NCI-H526 treated with DMSO at 0.1 percent for 48 hours (cell line): Measurements from ENCODE around the gene PHKA1.
"Not testable (repeated sequence)": the region's sequence is repeated elsewhere in the genome, so short reads cannot be mapped to it uniquely, and the experiment has no call there.

Experiments
- DNase-seq: peaks from one replicate; lab custom pipeline; 2025; lab: John Stamatoyannopoulos, UW

Gene PHKA1

GRCh38 chrX:72713599-72714477, at the start of gene PHKA1:
Gene PHKA1 (minus strand): TSS chrX:72714306. CDS start chrX:72713880, 426 bp downstream.
- DNase-seq, result peak; percentile 30

- not testable (repeated sequence) for DNase-seq
Measured at GRCh38 chrX:72760454-72760853, 46.3 kb upstream of the PHKA1 start.

- DNase-seq, result not testable (repeated sequence)
Measured at GRCh38 chrX:72748545-72748944, 34.4 kb upstream of the PHKA1 start.

GRCh38 chrX:72745546-72745945, 31.4 kb upstream of the PHKA1 start:
- DNase-seq, result not testable (repeated sequence)

- no peak for DNase-seq
Measured at GRCh38 chrX:72735561-72735960, 21.5 kb upstream of the PHKA1 start.

GRCh38 chrX:72733636-72734035, 19.5 kb upstream of the PHKA1 start:
- DNase-seq, result not testable (repeated sequence)

- DNase-seq, result no peak
Measured at GRCh38 chrX:72727846-72728245, 13.7 kb upstream of the PHKA1 start.

GRCh38 chrX:72716766-72717165, 2.7 kb upstream of the PHKA1 start:
- DNase-seq, result no peak

GRCh38 chrX:72715546-72715945, 1.4 kb upstream of the PHKA1 start:
- no peak for DNase-seq

GRCh38 chrX:72714478-72714916, 391 bp upstream of the PHKA1 start:
- peak; percentile 71 for DNase-seq

- no peak for DNase-seq
Measured at GRCh38 chrX:72713130-72713529, 976 bp downstream of the PHKA1 start.

GRCh38 chrX:72712094-72712755, 1.9 kb downstream of the PHKA1 start:
- DNase-seq, result no peak

GRCh38 chrX:72705814-72706213, 8.3 kb downstream of the PHKA1 start:
- DNase-seq, result no peak

- DNase-seq, result no peak
Measured at GRCh38 chrX:72705111-72705510, 9.0 kb downstream of the PHKA1 start.

GRCh38 chrX:72694170-72694569, 19.9 kb downstream of the PHKA1 start:
- no peak for DNase-seq

- DNase-seq, result no peak
Measured at GRCh38 chrX:72693477-72693876, 20.6 kb downstream of the PHKA1 start.

- DNase-seq, result no peak
Measured at GRCh38 chrX:72687396-72687795, 26.7 kb downstream of the PHKA1 start.

GRCh38 chrX:72685810-72686456, 28.2 kb downstream of the PHKA1 start:
- DNase-seq, result peak; percentile 86

- DNase-seq, result no peak
Measured at GRCh38 chrX:72685018-72685417, 29.1 kb downstream of the PHKA1 start.

GRCh38 chrX:72683631-72684030, 30.5 kb downstream of the PHKA1 start:
- no peak for DNase-seq

- no peak for DNase-seq
Measured at GRCh38 chrX:72676465-72676864, 37.6 kb downstream of the PHKA1 start.

- not testable (repeated sequence) for DNase-seq
Measured at GRCh38 chrX:72673951-72674350, 40.2 kb downstream of the PHKA1 start.

- DNase-seq, result not testable (repeated sequence)
Measured at GRCh38 chrX:72669508-72669907, 44.6 kb downstream of the PHKA1 start.
